Gastroesophageal sphincter (tissue), 3 donors: Measurements from ENCODE around the gene MASP2.

Experiments used
- POLR2A ChIP-seq, 2 donors: fragments of 450-650 bp; IDR thresholded peaks; one replicate each; pipeline ENCODE4 v1.6.1; 2017; ENCODE audit warnings: antibody characterized with exemption in 2 of 2, mild to moderate bottlenecking in 2 of 2, moderate library complexity in 1 of 2
- TF ChIP-seq, protein P1 (sequence below), 4 experiments: fragments of 200-600 bp in 2 of 4; fragments of 450-650 bp in 2 of 4; sonication (generic) in 1 of 4; IDR thresholded peaks; one replicate each; pipeline ENCODE4 v1.5.1; 2017 to 2019; ENCODE audit warnings: antibody characterized with exemption in 4 of 4, mild to moderate bottlenecking in 2 of 4, moderate library complexity in 2 of 4

DNA sequence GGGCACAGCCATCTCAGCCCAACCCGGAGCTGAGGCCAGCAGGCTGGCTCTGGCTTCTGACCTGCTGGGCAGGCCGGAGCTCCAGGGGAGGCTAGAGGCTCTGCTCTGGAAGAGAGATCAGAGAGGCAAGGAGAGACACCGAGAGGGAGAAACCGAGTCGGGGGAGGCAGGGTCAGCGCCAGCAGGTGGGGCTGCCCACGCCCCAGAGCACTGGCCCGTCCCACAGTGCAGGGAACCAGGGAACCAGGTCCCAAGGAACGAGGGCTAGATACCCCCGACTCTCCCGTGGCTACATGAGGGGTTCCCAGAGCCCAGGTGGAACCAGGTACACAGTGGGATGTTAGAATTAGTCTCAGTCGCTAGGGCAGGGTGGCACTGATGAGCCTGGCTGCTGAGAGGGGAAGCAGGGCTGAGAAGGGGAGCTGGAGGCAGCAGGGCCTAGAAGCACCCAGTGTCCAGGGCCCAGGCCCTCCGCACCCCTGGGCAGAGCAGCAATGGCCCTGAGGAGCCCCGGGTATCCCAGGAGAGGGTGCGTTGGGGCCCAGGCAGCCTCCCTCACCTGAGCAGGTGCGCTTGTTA lies 2.1 kb downstream of the MASP2 start:
- TF ChIP-seq, protein P1, sequence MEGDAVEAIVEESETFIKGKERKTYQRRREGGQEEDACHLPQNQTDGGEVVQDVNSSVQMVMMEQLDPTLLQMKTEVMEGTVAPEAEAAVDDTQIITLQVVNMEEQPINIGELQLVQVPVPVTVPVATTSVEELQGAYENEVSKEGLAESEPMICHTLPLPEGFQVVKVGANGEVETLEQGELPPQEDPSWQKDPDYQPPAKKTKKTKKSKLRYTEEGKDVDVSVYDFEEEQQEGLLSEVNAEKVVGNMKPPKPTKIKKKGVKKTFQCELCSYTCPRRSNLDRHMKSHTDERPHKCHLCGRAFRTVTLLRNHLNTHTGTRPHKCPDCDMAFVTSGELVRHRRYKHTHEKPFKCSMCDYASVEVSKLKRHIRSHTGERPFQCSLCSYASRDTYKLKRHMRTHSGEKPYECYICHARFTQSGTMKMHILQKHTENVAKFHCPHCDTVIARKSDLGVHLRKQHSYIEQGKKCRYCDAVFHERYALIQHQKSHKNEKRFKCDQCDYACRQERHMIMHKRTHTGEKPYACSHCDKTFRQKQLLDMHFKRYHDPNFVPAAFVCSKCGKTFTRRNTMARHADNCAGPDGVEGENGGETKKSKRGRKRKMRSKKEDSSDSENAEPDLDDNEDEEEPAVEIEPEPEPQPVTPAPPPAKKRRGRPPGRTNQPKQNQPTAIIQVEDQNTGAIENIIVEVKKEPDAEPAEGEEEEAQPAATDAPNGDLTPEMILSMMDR (IDR thresholded peaks at IDR 0.05) = no peak
- TF ChIP-seq POLR2A (IDR thresholded peaks at IDR 0.05) = no peak
